Amygdala (tissue), 56 donors: ENCODE data around the gene PNPLA6.
"Not testable (repeated sequence)": the region's sequence is repeated elsewhere in the genome, so short reads cannot be mapped to it uniquely, and the experiment has no call there.

Experiments
- DNase-seq, 56 donors: peaks; one replicate each; lab custom pipeline; 2025; lab: John Stamatoyannopoulos, UW

The PNPLA6 gene

GRCh38 chr19:7529610-7530490 lies 5.7 kb upstream of the PNPLA6 start:
- no peak for DNase-seq

- DNase-seq, result peak in 33 of 56 donors; percentile 14 to 60 (median 34)
These were observed 2.1 kb upstream of the PNPLA6 start for GRCh38 chr19:7533281-7533885.

- peak; percentile 26 to 91 (median 78) for DNase-seq
These were observed 1.5 kb upstream of the PNPLA6 start for GRCh38 chr19:7533925-7534480.

- DNase-seq, result peak in 55 of 56 donors; percentile 31 to 82 (median 67)
These were observed 928 bp upstream of the PNPLA6 start for GRCh38 chr19:7534531-7535046.

GRCh38 chr19:7535998-7536695 lies 630 bp downstream of the PNPLA6 start:
- peak in 1 of 56 donors; percentile 26 for DNase-seq

GRCh38 chr19:7538990-7539389 lies 3.5 kb downstream of the PNPLA6 start:
- DNase-seq, result not testable (repeated sequence)

- DNase-seq, result no peak
These were observed 4.4 kb downstream of the PNPLA6 start for GRCh38 chr19:7539827-7540425.

- no peak for DNase-seq
These were observed 5.4 kb downstream of the PNPLA6 start for GRCh38 chr19:7540761-7541474.

GRCh38 chr19:7541475-7541824 lies 5.9 kb downstream of the PNPLA6 start:
- DNase-seq, result no peak

GRCh38 chr19:7541828-7542443 lies 6.4 kb downstream of the PNPLA6 start:
- DNase-seq, result no peak

GRCh38 chr19:7542556-7543348 lies 7.2 kb downstream of the PNPLA6 start:
- no peak for DNase-seq

GRCh38 chr19:7544626-7545025 lies 9.1 kb downstream of the PNPLA6 start:
- DNase-seq, result peak in 8 of 56 donors; percentile 2 to 44 (median 14)

GRCh38 chr19:7545300-7545699 lies 9.8 kb downstream of the PNPLA6 start:
- DNase-seq, result no peak

- DNase-seq, result no peak
These were observed 10.4 kb downstream of the PNPLA6 start for GRCh38 chr19:7545904-7546303.

GRCh38 chr19:7547159-7547558 lies 11.6 kb downstream of the PNPLA6 start:
- no peak for DNase-seq

GRCh38 chr19:7549429-7550148 lies 14.1 kb downstream of the PNPLA6 start:
- DNase-seq, result no peak

- DNase-seq, result no peak
These were observed 14.8 kb downstream of the PNPLA6 start for GRCh38 chr19:7550169-7550770.
